ENCODE results near the gene GSTA4. TPM values are rescaled to one million over a fixed set of nuclear protein-coding genes. Genes with fewer than 3 reads are reported as not detected.

Gene GSTA4
- total and polyA plus RNA-seq, 2 donors (not counting 3 experiments of a cell fraction or from before 2014, with no cell fraction given) = 15.0 to 24.6 TPM

DNA sequence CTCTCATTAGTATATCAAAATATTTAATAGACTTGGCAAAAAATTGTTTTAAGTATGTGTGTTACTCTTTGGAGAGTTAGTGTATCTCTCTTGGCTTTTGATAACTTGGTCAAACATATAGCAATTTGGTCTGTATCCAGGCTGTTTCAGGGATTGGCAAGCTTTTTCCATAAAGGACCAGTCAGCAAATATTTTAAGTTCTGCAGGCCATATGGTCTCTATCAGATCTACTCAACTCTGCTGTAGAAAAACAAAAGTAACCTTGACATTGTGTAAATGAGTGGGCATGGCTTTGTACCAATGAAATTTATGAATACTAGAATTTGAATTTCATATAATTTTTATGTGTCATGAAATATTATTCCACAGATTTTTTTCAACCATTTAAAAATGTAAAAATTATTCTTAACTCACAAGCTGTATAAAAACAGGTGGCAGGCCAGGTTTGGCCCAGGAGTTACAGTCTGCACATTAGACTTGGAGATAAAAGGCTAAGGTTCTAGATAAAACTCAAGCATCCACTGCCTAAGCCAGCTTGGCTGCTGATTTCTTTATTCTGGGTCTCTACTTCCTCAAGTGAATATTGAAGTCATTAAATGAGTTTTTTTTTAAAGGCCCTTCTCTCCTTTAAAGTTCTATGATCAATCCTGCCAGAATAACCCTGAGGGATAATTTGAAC is 13.7 kb downstream of the GSTA4 start:
- H3K36me3 ChIP-seq (ENCODE audit: control insufficient read depth in 2 of 2, extremely low read depth in 1 of 2, insufficient read depth in 2 of 2, low read length in 2 of 2) = peaks cover 0 to 8% of the 10 kb centered on the region in 2 experiments
- no peaks in the 10 kb centered on the region for H3K27me3 ChIP-seq (ENCODE audit: control insufficient read depth in 2 of 2, insufficient read depth in 2 of 2, low read length in 2 of 2)
- H3K4me1 ChIP-seq (ENCODE audit: control insufficient read depth, extremely low read depth, insufficient read depth, low read length) = peaks cover 2% of the 10 kb centered on the region
- H3K27ac ChIP-seq (ENCODE audit: insufficient read depth, low read depth, low read length) = no peak overlapping the region
- no peaks in the 10 kb centered on the region for H4K20me1 ChIP-seq (replicated peaks; ENCODE audit: control insufficient read depth, extremely low read depth, insufficient read depth, low read length)
- intact Hi-C loops (cut with micrococcal nuclease) = no loop called here
- H3K9me3 ChIP-seq (replicated peaks; ENCODE audit: control insufficient read depth, insufficient read depth, low read length) = no peaks in the 10 kb centered on the region
- H3K4me2 ChIP-seq (ENCODE audit: insufficient read depth, low read length) = no peak overlapping the region
- FAIRE-seq (no peak), DNase-seq (ENCODE audit: low read depth, low spot score) (no peak)
- H3K79me2 ChIP-seq (ENCODE audit: control insufficient read depth, insufficient read depth, low read length) = no peaks in the 10 kb centered on the region
- ChIA-PET CTCF (interaction anchor here (2.3 kb wide), 1 partner anchor 13 kb away, joined by 9 read pairs; no protein-coding TSS in a partner anchor), POLR2A (no interaction called here)
- BruUV-seq (replicated peaks) = no TSS peak
- no peak overlapping the region for H2AFZ ChIP-seq (ENCODE audit: low read depth, low read length)
- H3K4me3 ChIP-seq (replicated peaks in 1 of 3; ENCODE audit: insufficient read depth in 1 of 3, low read depth in 1 of 3, low read length in 3 of 3) = no peak overlapping the region
- no peak for TF ChIP-seq EZH2 (IDR thresholded peaks at IDR 0.05; ENCODE audit: borderline replicate concordance, low read depth, low read length, severe bottlenecking)
- TF ChIP-seq MYC (IDR thresholded peaks at IDR 0.05; ENCODE audit: low read depth, low read length) = no peak
- no peak for TF ChIP-seq GATA2 (IDR thresholded peaks at IDR 0.05; ENCODE audit: insufficient read depth, insufficient read length, low read depth, low read length)
- TF ChIP-seq FOS (IDR thresholded peaks at IDR 0.05; ENCODE audit: borderline replicate concordance, insufficient read depth, low read length) = no peak
- TF ChIP-seq, protein P1, sequence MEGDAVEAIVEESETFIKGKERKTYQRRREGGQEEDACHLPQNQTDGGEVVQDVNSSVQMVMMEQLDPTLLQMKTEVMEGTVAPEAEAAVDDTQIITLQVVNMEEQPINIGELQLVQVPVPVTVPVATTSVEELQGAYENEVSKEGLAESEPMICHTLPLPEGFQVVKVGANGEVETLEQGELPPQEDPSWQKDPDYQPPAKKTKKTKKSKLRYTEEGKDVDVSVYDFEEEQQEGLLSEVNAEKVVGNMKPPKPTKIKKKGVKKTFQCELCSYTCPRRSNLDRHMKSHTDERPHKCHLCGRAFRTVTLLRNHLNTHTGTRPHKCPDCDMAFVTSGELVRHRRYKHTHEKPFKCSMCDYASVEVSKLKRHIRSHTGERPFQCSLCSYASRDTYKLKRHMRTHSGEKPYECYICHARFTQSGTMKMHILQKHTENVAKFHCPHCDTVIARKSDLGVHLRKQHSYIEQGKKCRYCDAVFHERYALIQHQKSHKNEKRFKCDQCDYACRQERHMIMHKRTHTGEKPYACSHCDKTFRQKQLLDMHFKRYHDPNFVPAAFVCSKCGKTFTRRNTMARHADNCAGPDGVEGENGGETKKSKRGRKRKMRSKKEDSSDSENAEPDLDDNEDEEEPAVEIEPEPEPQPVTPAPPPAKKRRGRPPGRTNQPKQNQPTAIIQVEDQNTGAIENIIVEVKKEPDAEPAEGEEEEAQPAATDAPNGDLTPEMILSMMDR (IDR thresholded peaks at IDR 0.05; ENCODE audit: extremely low read depth in 1 of 2, insufficient read depth in 1 of 2, low read depth in 1 of 2, low read length in 2 of 2) = no peak
- TF ChIP-seq POLR2A (IDR thresholded peaks at IDR 0.05; ENCODE audit: low read depth, low read length) = no peak
- TF ChIP-seq JUN (IDR thresholded peaks at IDR 0.05; ENCODE audit: borderline replicate concordance, insufficient read depth, insufficient read length, low read depth) = no peak
- no peak overlapping the region for H3K9ac ChIP-seq (replicated peaks; ENCODE audit: extremely low read depth, insufficient read depth, low read length)
- no peaks in the 10 kb centered on the region for H3K9me1 ChIP-seq (replicated peaks; ENCODE audit: control insufficient read depth, extremely low read depth, insufficient read depth, low read length)
- dilution Hi-C loops (cut with MboI; ENCODE audit: extremely low pct_ligation_motif_present, low sequenced_read_pairs) = no loop called here

All from endothelial cell of umbilical vein (primary cell).